NCI-H82 treated with DMSO at 0.1 percent for 48 hours (cell line): ENCODE results near the gene EVI5L.

Experiments
- DNase-seq: peaks from one replicate; lab custom pipeline; 2025; ENCODE audit not compliant: unreplicated experiment; lab: John Stamatoyannopoulos, UW

Gene EVI5L

DNA sequence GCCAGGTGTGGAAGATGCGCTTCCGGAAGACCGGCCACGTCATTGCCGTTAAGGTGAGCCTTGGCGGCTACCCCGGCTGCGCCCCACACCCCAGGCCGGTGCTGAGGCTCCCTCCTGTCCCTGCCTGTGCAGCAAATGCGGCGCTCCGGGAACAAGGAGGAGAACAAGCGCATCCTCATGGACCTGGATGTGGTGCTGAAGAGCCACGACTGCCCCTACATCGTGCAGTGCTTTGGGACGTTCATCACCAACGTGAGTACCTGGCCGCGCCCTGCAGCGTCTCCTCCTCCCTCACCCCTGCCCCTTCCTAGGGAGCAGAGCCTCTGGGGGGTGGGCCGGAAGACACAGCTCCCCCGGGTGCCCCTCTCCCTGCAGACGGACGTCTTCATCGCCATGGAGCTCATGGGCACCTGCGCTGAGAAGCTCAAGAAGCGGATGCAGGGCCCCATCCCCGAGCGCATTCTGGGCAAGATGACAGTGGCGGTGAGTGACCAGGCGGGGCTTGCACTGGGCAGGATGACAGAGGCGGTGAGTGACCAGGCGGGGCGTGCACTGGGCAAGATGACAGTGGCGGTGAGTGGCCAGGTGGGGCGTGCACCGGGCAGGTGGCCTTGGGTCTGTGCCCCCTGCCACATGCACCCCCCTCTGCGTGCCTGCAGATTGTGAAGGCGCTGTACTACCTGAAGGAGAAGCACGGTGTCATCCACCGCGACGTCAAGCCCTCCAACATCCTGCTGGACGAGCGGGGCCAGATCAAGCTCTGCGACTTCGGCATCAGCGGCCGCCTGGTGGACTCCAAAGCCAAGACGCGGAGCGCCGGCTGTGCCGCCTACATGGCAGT lies 80.5 kb downstream of the EVI5L start:
- DNase-seq: no peak

DNA sequence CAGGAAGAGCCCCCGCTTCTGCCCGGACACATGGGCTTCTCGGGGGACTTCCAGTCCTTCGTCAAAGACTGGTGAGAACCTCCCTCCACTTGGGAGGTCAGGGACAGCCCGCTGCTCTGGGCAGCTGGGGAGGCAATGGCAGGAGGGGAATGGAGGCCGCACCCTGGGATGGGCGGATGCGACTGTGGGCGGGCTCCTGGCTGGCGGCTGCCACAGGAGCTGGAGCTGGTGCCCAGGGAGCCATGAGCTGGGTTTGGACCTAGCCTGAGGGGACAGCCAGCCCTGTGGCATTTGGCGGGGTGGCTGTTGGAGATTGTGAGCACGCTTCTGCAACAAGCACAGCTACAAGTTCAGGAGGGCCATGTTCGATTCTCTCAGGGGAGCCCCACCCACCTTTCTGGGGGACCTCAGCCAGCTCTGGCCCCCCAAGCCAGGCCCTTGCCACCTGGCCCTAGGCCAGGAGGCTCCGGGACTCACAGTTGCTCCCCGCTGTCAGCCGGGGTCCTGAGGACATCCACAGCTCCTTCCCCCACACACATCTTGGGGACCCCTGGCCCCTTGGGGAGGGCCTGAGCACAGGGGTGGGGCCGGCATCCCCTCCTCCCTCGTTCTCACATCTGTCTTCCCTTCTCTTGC lies 81.6 kb downstream of the EVI5L start:
- DNase-seq: no peak

DNA sequence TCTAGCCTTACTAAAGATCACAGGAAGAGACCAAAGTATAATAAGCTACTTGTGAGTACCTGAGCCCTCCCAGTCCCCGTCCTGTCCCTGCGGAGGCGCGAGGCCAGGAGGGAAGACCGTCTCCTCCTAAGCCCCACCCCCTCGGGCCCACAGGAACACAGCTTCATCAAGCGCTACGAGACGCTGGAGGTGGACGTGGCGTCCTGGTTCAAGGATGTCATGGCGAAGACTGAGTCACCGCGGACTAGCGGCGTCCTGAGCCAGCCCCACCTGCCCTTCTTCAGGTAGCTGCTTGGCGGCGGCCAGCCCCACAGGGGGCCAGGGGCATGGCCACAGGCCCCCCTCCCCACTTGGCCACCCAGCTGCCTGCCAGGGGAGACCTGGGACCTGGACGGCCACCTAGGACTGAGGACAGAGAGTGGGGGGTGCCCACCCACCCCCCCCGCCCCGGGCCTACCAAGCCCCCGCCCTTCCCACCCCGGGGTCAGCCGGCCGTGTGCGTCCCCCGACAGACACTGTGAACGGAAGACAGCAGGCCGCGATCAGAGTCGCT lies 82.2 kb downstream of the EVI5L start:
- DNase-seq: no peak

DNA sequence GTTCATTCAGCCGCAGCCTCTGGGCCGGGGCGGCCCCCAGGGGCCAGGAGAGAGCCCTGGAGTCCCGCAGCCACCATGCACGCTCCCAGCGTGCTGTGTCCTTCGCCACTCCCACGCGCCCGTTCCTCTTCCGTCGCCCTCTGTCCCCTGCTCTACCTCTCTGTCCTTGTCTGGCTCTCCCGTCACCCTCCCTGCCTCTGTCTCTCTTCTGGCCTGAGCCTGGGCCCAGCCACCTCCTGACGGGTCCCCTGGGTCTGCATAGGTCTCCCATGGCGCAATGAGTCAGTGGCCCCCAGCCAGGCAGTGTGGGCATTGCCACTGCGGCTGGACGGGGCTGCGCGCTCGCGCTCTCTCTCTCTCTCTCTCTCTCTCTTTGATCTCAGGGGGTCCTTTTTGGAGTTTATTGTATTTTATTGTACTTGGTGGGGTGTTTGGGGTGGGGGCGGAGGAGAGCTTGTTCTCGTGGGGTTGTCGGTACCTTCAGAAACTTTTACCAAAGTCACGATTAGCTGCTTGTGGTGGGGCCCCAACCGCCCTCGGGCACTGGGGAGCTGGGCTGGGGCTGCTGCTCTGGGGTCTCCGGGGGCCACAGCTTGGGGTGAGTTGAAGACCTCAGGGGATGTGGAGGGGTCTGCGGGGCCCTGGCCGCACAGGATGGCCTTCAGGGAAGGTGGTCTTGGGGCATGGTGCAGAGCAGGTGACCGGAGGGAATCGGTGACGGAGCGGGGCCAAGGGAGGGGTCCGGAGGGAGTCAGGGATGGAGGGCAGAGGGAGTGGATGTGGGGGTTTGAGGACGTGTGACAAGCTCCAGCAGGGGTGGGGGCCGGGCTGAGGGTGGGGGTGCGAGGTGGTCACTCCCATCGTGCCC lies 82.9 kb downstream of the EVI5L start:
- no peak for DNase-seq

DNA sequence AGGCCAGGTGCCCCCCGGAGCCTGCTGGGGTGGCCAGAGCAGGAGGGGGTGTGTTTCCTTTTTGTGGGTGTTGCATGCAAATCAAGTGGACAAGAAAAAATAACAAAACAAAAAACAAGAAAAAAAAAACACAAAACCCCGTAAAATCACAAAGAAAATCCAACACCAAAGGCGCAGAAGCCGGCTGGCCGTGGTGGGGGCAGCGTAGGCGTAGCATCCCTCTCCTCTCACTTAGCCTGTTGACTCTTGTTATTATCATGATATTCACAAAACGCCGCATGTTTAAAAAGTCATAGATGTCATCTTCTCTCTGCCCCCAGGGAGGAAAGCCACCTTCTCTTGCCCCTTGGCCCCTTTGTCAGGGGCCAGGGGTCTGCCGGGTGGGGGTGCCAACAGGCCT lies 83.6 kb downstream of the EVI5L start:
- DNase-seq: no peak

DNA sequence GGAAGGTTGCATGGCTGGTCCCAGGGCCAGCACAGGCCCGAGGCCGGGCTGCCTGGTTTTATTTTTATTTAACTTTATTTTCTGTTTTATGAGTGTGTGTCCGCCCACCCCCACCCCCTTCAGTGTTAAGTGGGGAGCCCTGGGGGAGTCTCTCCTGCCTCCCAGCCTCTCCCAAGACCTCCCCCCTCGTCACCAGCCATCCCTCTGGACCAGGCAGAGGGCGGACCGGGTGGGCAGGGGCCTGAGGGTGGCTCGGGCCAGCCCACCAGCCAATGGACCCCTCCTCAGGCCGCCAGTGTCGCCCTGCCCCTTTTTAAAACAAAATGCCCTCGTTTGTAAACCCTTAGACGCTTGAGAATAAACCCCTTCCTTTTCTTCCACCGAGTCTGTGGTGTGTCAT lies 84.1 kb downstream of the EVI5L start:
- DNase-seq: no peak
